ENCODE results near the gene GLB1L. TPM values are rescaled to one million over a fixed set of nuclear protein-coding genes. Genes with fewer than 3 reads are reported as not detected.
A peak's percentile ranks its signal among the peaks of the same experiment; 100 is the strongest.

The GLB1L gene
- 1 to 10 TPM; 5.9 to 9.7 (median 6.6) TPM for total RNA-seq

DNA sequence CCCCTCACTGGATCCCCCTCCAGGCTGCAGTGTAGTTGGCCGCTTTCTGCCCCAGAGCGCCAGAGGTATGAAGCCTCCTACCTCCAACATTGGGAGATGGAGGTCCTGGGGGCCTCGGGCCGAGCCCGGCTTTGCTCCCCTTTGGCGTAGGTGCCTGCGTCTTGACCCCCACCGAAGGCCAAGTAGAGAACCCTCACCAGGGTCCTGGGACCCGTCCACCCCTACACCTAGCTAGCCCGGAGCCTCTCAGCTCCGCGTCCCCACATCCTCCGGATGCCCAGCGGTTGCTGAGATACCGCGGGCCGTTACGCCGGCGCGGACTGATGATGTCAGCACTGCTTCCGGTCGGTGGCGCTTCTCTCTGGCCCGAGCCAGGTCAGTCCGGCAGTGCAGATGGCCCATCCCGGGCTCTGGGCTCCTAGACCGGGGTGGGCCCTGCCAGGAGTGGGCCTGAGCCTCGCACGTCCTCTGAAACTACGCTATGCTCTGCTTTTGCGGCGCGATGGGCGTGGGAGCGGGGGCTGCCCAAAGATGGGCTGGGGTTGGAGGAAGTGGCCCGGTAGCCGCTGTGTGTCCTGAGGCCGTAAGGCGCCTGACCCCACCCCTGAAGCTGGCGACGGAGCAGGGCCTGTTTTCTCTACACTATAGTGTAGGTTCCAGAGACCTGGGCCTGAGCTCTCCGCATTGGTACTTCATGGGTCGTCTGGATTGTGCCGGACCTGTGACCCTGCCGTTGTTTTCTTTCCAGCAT, at the start of gene GLB1L, which contains the start of gene STK16:
GLB1L (minus strand) TSS at position 297 of the 751 bp plus-strand sequence. CDS start 1,871 bp downstream, outside the sequence.
STK16 (plus strand) TSS at position 332 of the 751 bp plus-strand sequence. CDS start 521 bp downstream, outside the sequence.
- 0% methylated on average over 8 of the region's 46 CpGs; no CpG with 5 or more reads in 1 of the 2 donors for WGBS, 2 donors (ENCODE audit: low coverage in 1 of 2)
- Histone ChIP-seq H3K27me3 (no peaks in the 10 kb centered on the region), H3K36me3 (peaks cover 0 to 32% of the 10 kb centered on the region in 2 donors), H3K4me3 (peak within 1 kb of the TSS; percentile 66 to 90), H3K4me1 (peaks cover 3 to 55% (median 22%) of the 10 kb centered on the region in 3 donors), H3K27ac (peak within 1 kb of the TSS; percentile 89 to 96 (median 93)), H3K9me3 (no peaks in the 10 kb centered on the region)
- TF ChIP-seq EP300 (IDR thresholded peaks at IDR 0.05) (no peak), POLR2AphosphoS5 (IDR thresholded peaks at IDR 0.05) (peak; percentile 91), CTCF (IDR thresholded peaks at IDR 0.05) (peak in 1 of 4 experiments; percentile 7), POLR2A (IDR thresholded peaks at IDR 0.05) (peak; percentile 79 to 82)
- ATAC-seq: peak; percentile 93

DNA sequence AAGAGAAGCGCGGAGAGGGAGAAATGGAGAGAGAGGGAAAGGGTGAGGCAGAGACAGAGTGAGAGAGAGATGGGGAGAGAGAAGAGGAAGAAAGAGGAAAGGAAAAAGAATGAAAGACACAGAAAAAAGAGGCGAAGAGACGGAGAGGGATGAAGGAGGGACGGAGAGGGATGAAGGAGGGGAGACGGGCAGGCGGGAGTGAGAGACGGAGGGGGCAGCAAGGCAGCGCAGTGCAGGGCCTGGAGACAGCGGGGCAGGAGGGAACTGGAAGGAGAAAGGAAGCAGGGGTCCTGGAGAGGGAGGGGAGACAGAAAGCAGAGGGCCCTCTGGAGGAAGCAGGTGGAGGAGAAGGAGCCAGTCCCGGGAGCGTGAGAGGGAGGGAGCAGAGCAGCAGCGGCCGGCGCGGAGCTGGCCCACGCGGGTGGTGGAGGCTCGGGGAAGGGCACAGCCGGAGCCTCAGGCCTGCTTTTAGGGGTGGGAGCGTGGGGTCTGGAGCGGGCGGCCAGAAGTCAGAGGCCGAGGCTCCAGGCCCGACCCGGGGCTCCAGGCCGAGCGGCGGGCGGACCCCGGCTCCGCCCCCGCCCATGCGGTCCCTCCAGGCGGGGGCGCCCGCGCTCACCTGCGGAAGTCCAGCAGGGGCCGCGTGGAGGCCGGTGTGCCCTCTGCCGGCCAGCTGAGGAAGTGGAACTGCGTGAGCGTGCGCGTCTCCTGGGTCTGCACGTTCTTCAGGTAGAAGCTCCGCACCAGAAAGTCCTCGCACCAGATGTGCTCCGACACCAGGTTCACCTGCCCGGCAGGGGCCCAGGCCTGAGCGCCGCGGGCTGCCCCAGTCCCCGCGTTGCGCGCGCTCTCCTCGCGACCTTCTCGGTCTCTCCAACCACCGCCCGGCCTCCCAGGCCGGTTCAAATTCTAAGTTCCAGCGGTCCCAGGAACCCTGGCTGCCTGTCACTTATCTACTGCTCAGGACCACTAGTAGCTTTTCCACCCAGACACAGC, 49.4 kb upstream of the GLB1L start:
- Histone ChIP-seq H3K27ac (peak overlapping the region; percentile 8 to 95 (median 92)), H3K4me3 (peak overlapping the region; percentile 38 to 65), H3K36me3 (no peaks in the 10 kb centered on the region), H3K9me3 (no peaks in the 10 kb centered on the region), H3K4me1 (peaks cover 0 to 30% (median 4%) of the 10 kb centered on the region in 3 donors), H3K27me3 (peaks cover 2% of the 10 kb centered on the region)
- 5 to 15% methylated on average over 16 to 34 of the region's 67 CpGs for WGBS, 2 donors (ENCODE audit: low coverage in 1 of 2)
- ATAC-seq: peak; percentile 90
- TF ChIP-seq POLR2A (IDR thresholded peaks at IDR 0.05) (peak; percentile 62 to 73), EP300 (IDR thresholded peaks at IDR 0.05) (no peak), CTCF (IDR thresholded peaks at IDR 0.05) (peak in 3 of 4 experiments; percentile 99 to 100 (median 100)), POLR2AphosphoS5 (IDR thresholded peaks at IDR 0.05) (peak; percentile 68)

- TF ChIP-seq CTCF (IDR thresholded peaks at IDR 0.05) (no peak), EP300 (IDR thresholded peaks at IDR 0.05) (no peak), POLR2A (IDR thresholded peaks at IDR 0.05) (no peak), POLR2AphosphoS5 (IDR thresholded peaks at IDR 0.05) (no peak)
- no peaks in the 10 kb centered on the region for H3K9me3 ChIP-seq
- no peak overlapping the region for H3K4me3 ChIP-seq
- peaks cover 0 to 35% (median 4%) of the 10 kb centered on the region in 3 donors for H3K4me1 ChIP-seq
- no peaks in the 10 kb centered on the region for H3K27me3 ChIP-seq
- H3K36me3 ChIP-seq: no peaks in the 10 kb centered on the region
- 52% methylated on average over 4 of the region's 5 CpGs; no CpG with 5 or more reads in 1 of the 2 donors for WGBS, 2 donors (ENCODE audit: low coverage in 1 of 2)
- peak overlapping the region in 3 of 4 donors; percentile 90 to 95 (median 95) for H3K27ac ChIP-seq
- no peak for ATAC-seq
Observed at GRCh38 chr2:219293736-219294231, 48.5 kb upstream of the GLB1L start.

- Histone ChIP-seq H3K27me3 (no peaks in the 10 kb centered on the region), H3K4me1 (peaks cover 0 to 31% (median 4%) of the 10 kb centered on the region in 3 donors), H3K36me3 (no peaks in the 10 kb centered on the region), H3K4me3 (no peak overlapping the region), H3K27ac (no peak overlapping the region), H3K9me3 (no peaks in the 10 kb centered on the region)
- WGBS, 2 donors (ENCODE audit: low coverage in 1 of 2): 89 to 94% methylated on average over 5 to 7 of the region's 9 CpGs
- ATAC-seq: no peak
- TF ChIP-seq EP300 (IDR thresholded peaks at IDR 0.05) (no peak), CTCF (IDR thresholded peaks at IDR 0.05) (no peak), POLR2A (IDR thresholded peaks at IDR 0.05) (no peak), POLR2AphosphoS5 (IDR thresholded peaks at IDR 0.05) (no peak)
Observed at GRCh38 chr2:219292616-219293015, 47.4 kb upstream of the GLB1L start.

Data from gastroesophageal sphincter (tissue), 4 donors.